PC-3 (cell line): Measurements from ENCODE around the gene UBASH3B.

Experiments used
- CTCF ChIP-seq: fragments of 300-600 bp; sonication (generic); conservative IDR thresholded peaks from 2 replicates; pipeline ENCODE4 v1.5.1; 2017; ENCODE audit warnings: antibody characterized with exemption, low read depth, mild to moderate bottlenecking, low read length
- EZH2 ChIP-seq: fragments of 300-600 bp; sonication (generic); IDR thresholded peaks from one replicate; pipeline ENCODE4 v1.6.1; 2017; ENCODE audit warnings: antibody characterized with exemption, mild to moderate bottlenecking, low read length; ENCODE audit not compliant: unreplicated experiment

- TF ChIP-seq EZH2 (no peak), CTCF (no peak)
Observed at GRCh38 chr11:122861631-122862030, 206.1 kb downstream of the UBASH3B start.
